ENCODE measurements around the gene MARCHF3. TPM values are rescaled to one million over a fixed set of nuclear protein-coding genes. Genes with fewer than 3 reads are reported as not detected.

Gene MARCHF3
- total and polyA plus RNA-seq, 10 of the 15 experiments (the other 5 are each of a cell fraction or from before 2014, with no cell fraction given), result 3.6 to 24.1 (median 11.3) TPM

DNA sequence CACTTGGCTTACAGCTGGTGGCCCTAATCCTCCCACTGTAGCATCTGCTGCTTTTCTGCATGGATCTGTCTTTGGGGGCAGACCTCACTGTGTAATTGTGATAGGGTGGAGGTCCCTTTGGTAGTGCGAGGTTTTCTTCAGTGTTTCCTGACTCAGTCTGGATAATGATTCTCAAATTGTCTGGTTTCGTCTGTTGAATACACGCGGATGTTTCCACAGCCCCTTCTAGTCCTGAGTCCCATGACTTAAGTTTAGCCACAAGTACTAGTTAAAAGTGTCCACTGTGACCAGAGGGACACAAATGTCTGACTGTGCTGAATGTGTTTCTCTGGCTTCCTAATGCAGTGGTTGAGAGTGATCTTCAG is 182.9 kb downstream of the MARCHF3 start:
- no peak for FAIRE-seq
- TF ChIP-seq, protein P1, sequence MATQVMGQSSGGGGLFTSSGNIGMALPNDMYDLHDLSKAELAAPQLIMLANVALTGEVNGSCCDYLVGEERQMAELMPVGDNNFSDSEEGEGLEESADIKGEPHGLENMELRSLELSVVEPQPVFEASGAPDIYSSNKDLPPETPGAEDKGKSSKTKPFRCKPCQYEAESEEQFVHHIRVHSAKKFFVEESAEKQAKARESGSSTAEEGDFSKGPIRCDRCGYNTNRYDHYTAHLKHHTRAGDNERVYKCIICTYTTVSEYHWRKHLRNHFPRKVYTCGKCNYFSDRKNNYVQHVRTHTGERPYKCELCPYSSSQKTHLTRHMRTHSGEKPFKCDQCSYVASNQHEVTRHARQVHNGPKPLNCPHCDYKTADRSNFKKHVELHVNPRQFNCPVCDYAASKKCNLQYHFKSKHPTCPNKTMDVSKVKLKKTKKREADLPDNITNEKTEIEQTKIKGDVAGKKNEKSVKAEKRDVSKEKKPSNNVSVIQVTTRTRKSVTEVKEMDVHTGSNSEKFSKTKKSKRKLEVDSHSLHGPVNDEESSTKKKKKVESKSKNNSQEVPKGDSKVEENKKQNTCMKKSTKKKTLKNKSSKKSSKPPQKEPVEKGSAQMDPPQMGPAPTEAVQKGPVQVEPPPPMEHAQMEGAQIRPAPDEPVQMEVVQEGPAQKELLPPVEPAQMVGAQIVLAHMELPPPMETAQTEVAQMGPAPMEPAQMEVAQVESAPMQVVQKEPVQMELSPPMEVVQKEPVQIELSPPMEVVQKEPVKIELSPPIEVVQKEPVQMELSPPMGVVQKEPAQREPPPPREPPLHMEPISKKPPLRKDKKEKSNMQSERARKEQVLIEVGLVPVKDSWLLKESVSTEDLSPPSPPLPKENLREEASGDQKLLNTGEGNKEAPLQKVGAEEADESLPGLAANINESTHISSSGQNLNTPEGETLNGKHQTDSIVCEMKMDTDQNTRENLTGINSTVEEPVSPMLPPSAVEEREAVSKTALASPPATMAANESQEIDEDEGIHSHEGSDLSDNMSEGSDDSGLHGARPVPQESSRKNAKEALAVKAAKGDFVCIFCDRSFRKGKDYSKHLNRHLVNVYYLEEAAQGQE (IDR thresholded peaks at IDR 0.05; ENCODE audit: low read depth, low read length), result no peak
- TF ChIP-seq SMC3 (IDR thresholded peaks at IDR 0.05; ENCODE audit: borderline replicate concordance, low read length) (no peak), JUNB (IDR thresholded peaks at IDR 0.05) (no peak), STAT3 (IDR thresholded peaks at IDR 0.05; ENCODE audit: low read depth, low read length) (no peak), STAT1 (conservative IDR thresholded peaks at IDR 0.05) (no peak), EGR1 (IDR thresholded peaks at IDR 0.05; ENCODE audit: borderline replicate concordance in 1 of 2, low read depth in 2 of 2, low read length in 2 of 2) (no peak), RELA (IDR thresholded peaks at IDR 0.05; ENCODE audit: borderline replicate concordance, partially characterized antibody) (no peak), DPF2 (IDR thresholded peaks at IDR 0.05) (no peak), NR2C1 (IDR thresholded peaks at IDR 0.05) (no peak), FOXK2 (IDR thresholded peaks at IDR 0.05) (no peak)
- 91% methylated on average over 4 of the region's 4 CpGs for WGBS (ENCODE audit: insufficient coverage, insufficient replicate concordance, low lambda C conversion rate, missing lambda C conversion rate)
- POLR2A ChIA-PET, result no interaction called here
- Histone ChIP-seq H3K27ac (ENCODE audit: control insufficient read depth, insufficient read depth) (no peak overlapping the region), H3K9me3 (replicated peaks; ENCODE audit: control insufficient read depth, insufficient read depth, low read length) (no peaks in the 10 kb centered on the region), H3K79me2 (ENCODE audit: control insufficient read depth, insufficient read depth, low read length) (no peaks in the 10 kb centered on the region), H3K36me3 (ENCODE audit: control insufficient read depth in 2 of 2, insufficient read depth in 2 of 2, low read length in 1 of 2) (no peaks in the 10 kb centered on the region), H3K9ac (ENCODE audit: control insufficient read depth, insufficient read depth, low read length) (no peak overlapping the region), H2AFZ (ENCODE audit: control insufficient read depth, low read depth, low read length) (no peak overlapping the region), H4K20me1 (ENCODE audit: control insufficient read depth, insufficient read depth) (no peaks in the 10 kb centered on the region), H3K4me1 (ENCODE audit: control insufficient read depth, insufficient read depth, low read length) (peaks cover 8% of the 10 kb centered on the region), H3K27me3 (replicated peaks in 1 of 2; ENCODE audit: control insufficient read depth in 2 of 2, insufficient read depth in 2 of 2, low read length in 1 of 2) (no peaks in the 10 kb centered on the region), H3K4me2 (ENCODE audit: control insufficient read depth, insufficient read depth) (no peak overlapping the region), H3K4me3 (no peak overlapping the region)
- CTCF ChIA-PET, result no interaction called here
- no TSS peak for BruUV-seq (replicated peaks)
- ATAC-seq, result no peak
- in situ Hi-C loops (cut with MboI) (no loop called here), intact Hi-C loops (cut with micrococcal nuclease; ENCODE audit: unreplicated experiment) (loop anchor here (5.0 to 10.0 kb wide), 3 partner anchors 177 to 647 kb away; no protein-coding TSS in a partner anchor)
- RAD21 ChIA-PET (ENCODE audit: unreplicated experiment), result interaction anchor here (0.5 kb wide), 1 partner anchor 1862 kb away, joined by 3 read pairs; no protein-coding TSS in a partner anchor
- SMC1A ChIA-PET (ENCODE audit: uncharacterized antibody, unreplicated experiment), result interaction anchor here (0.7 to 2.3 kb wide), 4 partner anchors 18 to 406 kb away, joined by 3 to 5 read pairs (median 3); no protein-coding TSS in a partner anchor
- DNase-seq (ENCODE audit: low read depth, low spot score), result no peak

Data from GM12878 (cell line).